Spleen (tissue), 11 donors: Measurements from ENCODE around the gene HDAC4. TPM values are rescaled to one million over a fixed set of nuclear protein-coding genes. Genes with fewer than 3 reads are reported as not detected.

Experiments used
- DNase-seq: peaks from one replicate; pipeline ENCODE4 v3.0.0-alpha.2; 2020
- H3K27ac ChIP-seq, 8 donors: fragments of 200-600 bp; sonication (generic) in 7 of 8; 1 replicate in 4 of 8; 2 replicates in 4 of 8; pipeline versions ENCODE4 v1.5.0 to v1.8.0; 2016 to 2021; ENCODE audit warnings: inconsistent platforms in 4 of 8, mild to moderate bottlenecking in 4 of 8, moderate library complexity in 1 of 8
- H3K27me3 ChIP-seq, 7 donors: fragments of 200-600 bp; sonication (generic) in 6 of 7; replicated peaks in 1 of 7; 1 replicate in 4 of 7; 2 replicates in 3 of 7; pipeline versions ENCODE4 v1.5.0 to v1.8.0; 2016 to 2021; ENCODE audit warnings: inconsistent platforms in 3 of 7, mild to moderate bottlenecking in 1 of 7
- H3K36me3 ChIP-seq, 6 donors: fragments of 200-600 bp; sonication (generic) in 5 of 6; 1 replicate in 4 of 6; 2 replicates in 2 of 6; pipeline versions ENCODE4 v1.5.0 to v1.8.0; 2016 to 2021; ENCODE audit warnings: inconsistent platforms in 2 of 6
- H3K4me1 ChIP-seq, 6 donors: fragments of 200-600 bp; sonication (generic) in 5 of 6; 1 replicate in 3 of 6; 2 replicates in 3 of 6; pipeline versions ENCODE4 v1.5.0 to v1.8.0; 2016 to 2021; ENCODE audit warnings: inconsistent platforms in 3 of 6
- H3K4me3 ChIP-seq, 8 donors: fragments of 200-600 bp; sonication (generic) in 7 of 8; 1 replicate in 4 of 8; 2 replicates in 4 of 8; pipeline versions ENCODE4 v1.5.0 to v1.8.0; 2016 to 2021; ENCODE audit warnings: inconsistent platforms in 4 of 8, mild to moderate bottlenecking in 4 of 8, moderate library complexity in 2 of 8
- H3K9me3 ChIP-seq, 8 donors: fragments of 200-600 bp; sonication (generic) in 7 of 8; 1 replicate in 4 of 8; 2 replicates in 4 of 8; pipeline versions ENCODE4 v1.5.0 to v1.8.0; 2016 to 2021; ENCODE audit warnings: inconsistent platforms in 4 of 8
- POLR2A ChIP-seq, 3 donors: fragments of 450-650 bp; IDR thresholded peaks; one replicate each; pipeline ENCODE4 v1.5.1; 2017; ENCODE audit warnings: antibody characterized with exemption in 3 of 3, mild to moderate bottlenecking in 1 of 3
- POLR2AphosphoS5 ChIP-seq, 3 donors: sonication (generic); formaldehyde crosslinking; IDR thresholded peaks; one replicate each; pipeline ENCODE4 v1.5.1; 2017; ENCODE audit warnings: antibody characterized with exemption in 3 of 3
- WGBS, 5 donors: extraction: QIAGEN DNeasy Blood & Tissue Kit in 3 of 5; methylation state at CpG; one replicate each; pipeline versions ENCODE4 v1.1.5 to v1.1.7; 2013 to 2018; 5-methylcytosine and 5-hydroxymethylcytosine counted together
- intact Hi-C: fragments of 100-400 bp; cut with DNase I; formaldehyde crosslinking; loops from one replicate; pipeline ENCODE4 v1.15.0; 2023; ENCODE audit warnings: low total_unique reads
- polyA plus RNA-seq, 3 donors: library from polyadenylated mRNA; stranded (reverse); fragments of 200-250 nt; gene quantifications; one replicate each; pipeline ENCODE4 v1.2.1, GENCODE V29; 2013
- total RNA-seq, 7 donors: library from RNA; depleted of rRNA in 3 of 7; stranded (reverse); fragments of >200 nt in 3 of 7; fragmentation: NEBNext Ultra II Directional in 4 of 7; extraction: Animal tissue kit (Norgen Biotek cat#: 25700) in 4 of 7; gene quantifications; one replicate each; pipeline versions ENCODE4 v1.1.0 to v1.2.1, GENCODE V29; 2016 to 2021
- TF ChIP-seq, protein P1 (sequence below), 11 experiments: fragments of 200-600 bp in 7 of 11; fragments of 450-650 bp in 4 of 11; sonication (generic) in 4 of 11; IDR thresholded peaks in 8 of 11; conservative IDR thresholded peaks in 3 of 11; 1 replicate in 7 of 11; 2 replicates in 4 of 11; pipeline versions ENCODE4 v1.4.0 to v1.8.0; 2016 to 2021; ENCODE audit warnings: antibody characterized with exemption in 11 of 11, inconsistent platforms in 4 of 11, mild to moderate bottlenecking in 1 of 11
- donor health status: healthy with polysubstance abuse.
- donor health status: DM: no; HTN: no; CAD: no; lungs with moderate emphysema.
- donor health status: DM: no; HTN: no; CAD: no.
- donor health status: Bipolar disorder and iron deficiency.
- donor health status: healthy.
- donor health status: DM: no; HTN: no; CAD: no.
- donor health status: DM: yes; HTN: yes; CAD: no.

HDAC4 gene
- total and polyA plus RNA-seq, 10 donors = 3.2 to 122 (median 69.5) TPM

DNA sequence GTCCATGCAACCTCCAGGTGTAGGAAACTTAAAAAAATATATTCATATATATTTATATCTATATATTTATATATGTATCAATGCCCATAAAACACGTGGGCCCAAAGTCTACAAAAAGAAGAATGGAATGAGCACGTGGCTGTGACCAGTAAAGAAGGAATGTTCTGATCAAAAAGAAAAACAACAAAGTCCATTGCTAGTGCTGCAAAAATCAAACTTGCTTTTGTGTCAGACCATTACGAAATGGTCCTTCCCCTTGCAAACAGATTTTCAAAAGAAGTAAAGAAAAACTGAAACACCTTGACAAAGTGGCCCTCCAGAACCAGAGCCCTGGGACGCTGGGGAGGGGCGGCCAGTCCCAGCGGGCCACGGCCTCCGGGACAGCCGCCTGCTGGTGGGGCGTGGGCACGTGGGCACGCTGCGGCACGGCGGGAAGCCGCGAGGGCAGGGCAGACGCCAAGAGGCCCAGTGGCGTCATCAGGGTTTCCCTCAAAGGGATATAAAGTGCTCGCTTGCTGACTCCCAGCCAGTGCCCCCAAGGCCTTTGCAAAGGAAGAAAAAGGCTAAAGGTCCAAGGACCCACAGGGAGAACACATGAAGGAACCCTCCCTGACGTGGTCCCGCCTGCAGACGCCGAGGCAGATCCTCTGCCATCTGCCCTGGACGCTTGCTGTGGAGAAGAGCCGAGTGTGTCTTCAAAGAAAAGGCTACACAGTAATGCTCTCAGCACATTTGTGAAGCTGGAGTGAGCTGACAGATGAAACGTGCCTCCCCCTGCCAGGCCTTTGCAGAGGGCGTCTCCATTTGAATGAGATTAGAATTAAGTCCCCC, 351.2 kb downstream of the HDAC4 start:
- Histone ChIP-seq H3K4me3 (no peak overlapping the region), H3K4me1 (no peaks in the 10 kb centered on the region), H3K27ac (no peak overlapping the region), H3K27me3 (no peaks in the 10 kb centered on the region), H3K9me3 (no peaks in the 10 kb centered on the region), H3K36me3 (peaks cover 0 to 67% (median 35%) of the 10 kb centered on the region in 6 donors)
- WGBS, 5 donors = 87 to 95% (median 90%) methylated on average over 26 to 28 of the region's 28 CpGs
- TF ChIP-seq, protein P1, sequence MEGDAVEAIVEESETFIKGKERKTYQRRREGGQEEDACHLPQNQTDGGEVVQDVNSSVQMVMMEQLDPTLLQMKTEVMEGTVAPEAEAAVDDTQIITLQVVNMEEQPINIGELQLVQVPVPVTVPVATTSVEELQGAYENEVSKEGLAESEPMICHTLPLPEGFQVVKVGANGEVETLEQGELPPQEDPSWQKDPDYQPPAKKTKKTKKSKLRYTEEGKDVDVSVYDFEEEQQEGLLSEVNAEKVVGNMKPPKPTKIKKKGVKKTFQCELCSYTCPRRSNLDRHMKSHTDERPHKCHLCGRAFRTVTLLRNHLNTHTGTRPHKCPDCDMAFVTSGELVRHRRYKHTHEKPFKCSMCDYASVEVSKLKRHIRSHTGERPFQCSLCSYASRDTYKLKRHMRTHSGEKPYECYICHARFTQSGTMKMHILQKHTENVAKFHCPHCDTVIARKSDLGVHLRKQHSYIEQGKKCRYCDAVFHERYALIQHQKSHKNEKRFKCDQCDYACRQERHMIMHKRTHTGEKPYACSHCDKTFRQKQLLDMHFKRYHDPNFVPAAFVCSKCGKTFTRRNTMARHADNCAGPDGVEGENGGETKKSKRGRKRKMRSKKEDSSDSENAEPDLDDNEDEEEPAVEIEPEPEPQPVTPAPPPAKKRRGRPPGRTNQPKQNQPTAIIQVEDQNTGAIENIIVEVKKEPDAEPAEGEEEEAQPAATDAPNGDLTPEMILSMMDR (IDR thresholded peaks at IDR 0.05 in 8 of 11, conservative IDR thresholded peaks at IDR 0.05 in 3 of 11) = no peak
- TF ChIP-seq POLR2AphosphoS5 (IDR thresholded peaks at IDR 0.05) (peak in 1 of 3 donors; percentile 48), POLR2A (IDR thresholded peaks at IDR 0.05) (no peak)
- intact Hi-C loops = no loop called here
- DNase-seq = no peak

DNA sequence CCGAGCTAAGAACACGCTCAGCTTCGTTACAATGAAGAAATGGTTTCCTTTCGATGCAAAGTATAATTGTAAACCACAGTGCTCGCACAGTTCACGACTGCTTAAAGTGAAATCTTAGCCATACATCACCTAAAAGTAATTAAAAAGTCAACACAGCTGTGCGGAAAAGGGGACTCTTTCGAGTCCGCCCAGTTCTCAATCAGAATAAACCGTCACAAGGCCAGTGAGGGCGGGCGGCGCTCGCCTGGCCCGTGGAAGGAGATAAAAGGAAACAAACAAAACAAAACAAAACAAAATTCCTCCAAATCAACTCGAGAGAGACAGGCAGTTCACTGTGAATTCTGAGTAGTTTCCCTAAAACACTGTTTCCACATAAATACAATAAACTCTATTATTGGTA, 352.1 kb downstream of the HDAC4 start:
- Histone ChIP-seq H3K36me3 (peaks cover 0 to 58% (median 26%) of the 10 kb centered on the region in 6 donors), H3K4me1 (no peaks in the 10 kb centered on the region), H3K27ac (no peak overlapping the region), H3K9me3 (no peaks in the 10 kb centered on the region), H3K4me3 (no peak overlapping the region), H3K27me3 (no peaks in the 10 kb centered on the region)
- intact Hi-C loops = no loop called here
- 88 to 94% (median 92%) methylated on average over 16 of the region's 16 CpGs for WGBS, 5 donors
- no peak for DNase-seq
- TF ChIP-seq POLR2A (IDR thresholded peaks at IDR 0.05) (no peak), POLR2AphosphoS5 (IDR thresholded peaks at IDR 0.05) (no peak)
- TF ChIP-seq, protein P1 (IDR thresholded peaks at IDR 0.05 in 8 of 11, conservative IDR thresholded peaks at IDR 0.05 in 3 of 11) = no peak

DNA sequence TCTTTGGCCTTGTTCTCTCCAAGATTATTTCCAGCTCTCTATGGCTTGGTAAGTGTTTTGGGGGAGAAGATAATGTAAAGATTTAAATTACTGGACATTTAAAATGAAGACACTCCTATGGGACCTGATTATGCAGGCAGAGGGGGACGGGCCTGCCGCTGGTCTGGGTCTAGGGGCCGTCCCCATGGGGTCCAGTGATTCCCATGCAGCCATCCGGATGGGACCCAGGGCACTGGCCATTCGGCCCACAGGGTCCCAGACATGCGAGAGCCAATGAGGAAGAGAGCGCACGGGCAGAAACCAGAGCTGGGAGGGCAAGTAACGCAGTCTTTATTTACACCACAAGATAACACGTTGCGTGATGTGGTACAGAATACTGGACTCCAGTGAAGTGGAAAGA, 353.0 kb downstream of the HDAC4 start:
- Histone ChIP-seq H3K36me3 (peaks cover 0 to 49% (median 17%) of the 10 kb centered on the region in 6 donors), H3K27ac (no peak overlapping the region), H3K27me3 (no peaks in the 10 kb centered on the region), H3K9me3 (no peaks in the 10 kb centered on the region), H3K4me1 (no peaks in the 10 kb centered on the region), H3K4me3 (no peak overlapping the region)
- TF ChIP-seq POLR2AphosphoS5 (IDR thresholded peaks at IDR 0.05) = no peak
- TF ChIP-seq POLR2A (IDR thresholded peaks at IDR 0.05) = no peak
- intact Hi-C loops = no loop called here
- no peak for DNase-seq
- WGBS, 5 donors = 94 to 98% (median 97%) methylated on average over 11 of the region's 11 CpGs

GRCh38 chr2:239047420-239047819, 353.4 kb downstream of the HDAC4 start:
- H3K36me3 ChIP-seq = peaks cover 0 to 45% (median 12%) of the 10 kb centered on the region in 6 donors
- peak in 1 of 3 donors; percentile 38 for TF ChIP-seq POLR2AphosphoS5 (IDR thresholded peaks at IDR 0.05)
- TF ChIP-seq, protein P1 (IDR thresholded peaks at IDR 0.05 in 8 of 11, conservative IDR thresholded peaks at IDR 0.05 in 3 of 11) = no peak
- TF ChIP-seq POLR2A (IDR thresholded peaks at IDR 0.05) = no peak
- no peak overlapping the region for H3K27ac ChIP-seq
- H3K4me3 ChIP-seq = no peak overlapping the region
- no peaks in the 10 kb centered on the region for H3K27me3 ChIP-seq
- no peak for DNase-seq
- H3K4me1 ChIP-seq = no peaks in the 10 kb centered on the region
- intact Hi-C loops = no loop called here
- 91 to 100% (median 93%) methylated on average over 2 to 8 of the region's 8 CpGs for WGBS, 5 donors
- H3K9me3 ChIP-seq = no peaks in the 10 kb centered on the region
